ENCODE data around the gene MYO18A.

MYO18A gene

DNA sequence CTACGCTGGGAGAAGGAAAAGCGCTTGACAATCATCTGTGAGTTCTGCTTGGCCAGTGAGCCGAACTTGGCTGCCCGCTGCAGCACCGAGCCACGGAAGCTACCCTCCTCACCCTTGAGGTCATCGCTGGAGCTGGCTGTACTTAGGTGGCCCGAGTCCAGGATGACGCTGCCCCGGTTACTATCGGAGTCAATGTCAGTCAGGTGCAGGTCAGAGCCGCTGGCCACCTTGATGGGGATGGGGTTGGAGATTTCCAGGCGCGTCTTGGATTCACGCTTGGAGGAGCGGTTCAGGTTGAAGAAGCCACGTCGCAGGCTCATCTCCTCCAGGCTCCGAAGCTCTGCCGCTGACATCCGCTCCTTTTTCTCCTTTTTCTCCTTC, 13.7 kb downstream of the MYO18A start:
- no peak for DNase-seq

- DNase-seq: no peak
Measured at GRCh38 chr17:29165800-29166506, 14.2 kb downstream of the MYO18A start.

DNA sequence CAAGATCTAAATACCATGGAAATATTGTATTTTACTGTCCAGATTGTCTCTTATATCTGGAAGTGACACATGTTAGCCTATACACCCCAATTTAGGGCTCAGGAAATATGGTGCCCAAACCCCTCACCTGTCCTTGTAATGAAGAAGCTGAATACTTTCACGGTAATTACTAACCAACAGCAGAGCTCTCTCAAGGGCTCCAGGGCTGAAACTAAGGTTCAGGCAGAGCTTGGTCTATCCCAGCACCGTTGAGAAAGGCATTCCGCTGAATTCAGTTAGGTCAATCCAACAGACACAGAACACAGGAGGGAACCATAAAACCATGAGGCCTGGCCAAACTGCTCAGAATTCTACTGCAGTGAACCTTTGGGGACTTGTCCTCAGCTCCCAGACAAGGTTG, 14.9 kb downstream of the MYO18A start:
- no peak for DNase-seq

DNA sequence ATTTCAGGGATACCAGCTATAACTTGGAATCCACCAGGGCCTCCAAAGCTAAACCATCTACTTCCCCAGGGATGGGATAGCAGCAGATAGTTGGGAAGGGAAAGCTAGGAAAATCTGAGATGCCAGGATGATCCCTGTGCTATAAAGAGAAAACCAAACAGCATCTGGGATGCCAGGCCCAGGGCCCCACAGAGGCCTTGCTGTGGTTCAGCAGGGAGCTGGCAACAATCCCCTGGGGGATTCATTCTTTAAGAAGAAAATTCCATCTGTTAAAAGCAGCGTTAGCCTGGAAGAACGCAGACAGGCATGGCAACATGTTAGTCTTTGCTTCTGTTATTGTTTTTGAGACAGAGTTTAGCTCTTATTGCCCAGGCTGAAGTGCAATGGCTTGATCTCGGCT, 16.6 kb downstream of the MYO18A start:
- DNase-seq: no peak

- no peak for DNase-seq
Measured at GRCh38 chr17:29162909-29163341, 17.3 kb downstream of the MYO18A start.

DNA sequence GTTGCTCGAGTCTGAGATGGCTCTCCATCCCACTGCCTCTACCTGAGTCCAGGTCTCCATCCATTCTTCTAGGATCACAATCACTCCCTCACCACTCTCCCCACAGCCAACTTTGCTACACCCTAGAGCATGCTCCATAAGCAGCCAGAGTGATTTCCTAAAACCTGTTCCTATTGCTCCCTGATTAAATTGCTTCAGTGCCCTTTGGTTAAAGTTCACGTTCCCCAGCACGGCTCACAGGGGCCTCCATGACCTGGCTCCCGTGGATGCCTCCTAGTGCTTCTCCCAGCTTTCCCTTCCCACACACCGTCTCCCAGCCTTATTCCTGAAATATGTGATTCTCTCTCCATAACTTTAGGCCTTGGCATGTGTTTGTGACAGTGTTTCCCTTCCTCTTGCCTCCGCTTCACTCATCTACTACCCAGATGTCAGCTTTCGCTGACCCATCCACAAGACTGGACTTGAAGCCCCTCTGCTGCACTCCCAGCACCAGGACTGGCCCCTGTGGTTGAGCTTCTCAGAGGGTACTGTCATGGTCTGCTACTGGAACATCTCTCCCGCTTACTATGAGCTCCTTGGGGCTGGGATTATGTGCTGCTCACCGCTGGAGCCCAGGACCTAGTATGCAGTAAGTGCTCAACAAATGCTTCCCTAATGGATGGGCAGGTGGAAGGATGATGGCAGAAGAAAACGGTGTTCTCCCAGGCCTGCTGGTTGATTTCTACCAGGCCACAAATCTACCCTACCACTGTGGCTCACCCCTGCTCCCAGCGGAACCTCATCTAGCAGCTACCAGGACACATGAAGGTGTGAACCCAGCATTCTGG, 17.9 kb downstream of the MYO18A start:
- DNase-seq: no peak

DNA sequence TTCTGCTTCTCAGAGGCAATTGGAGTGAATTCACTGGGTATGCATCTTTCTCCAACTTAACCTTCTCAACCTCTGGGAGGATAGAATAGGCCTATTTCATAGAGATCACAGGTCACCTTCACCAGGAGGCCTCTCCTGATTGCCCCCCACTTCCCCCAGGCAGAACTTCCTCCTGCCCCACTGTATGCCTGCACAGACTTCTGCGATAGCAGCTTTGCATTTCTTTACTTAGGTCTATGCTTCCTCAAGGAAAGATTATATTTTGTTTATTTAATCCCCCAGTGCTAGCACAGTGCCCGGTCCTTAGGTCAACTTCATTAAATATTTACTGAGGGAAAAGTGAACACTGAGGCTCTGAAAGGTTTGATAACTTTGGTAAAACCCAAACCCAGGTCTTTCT, 19.9 kb downstream of the MYO18A start:
- DNase-seq: no peak

DNA sequence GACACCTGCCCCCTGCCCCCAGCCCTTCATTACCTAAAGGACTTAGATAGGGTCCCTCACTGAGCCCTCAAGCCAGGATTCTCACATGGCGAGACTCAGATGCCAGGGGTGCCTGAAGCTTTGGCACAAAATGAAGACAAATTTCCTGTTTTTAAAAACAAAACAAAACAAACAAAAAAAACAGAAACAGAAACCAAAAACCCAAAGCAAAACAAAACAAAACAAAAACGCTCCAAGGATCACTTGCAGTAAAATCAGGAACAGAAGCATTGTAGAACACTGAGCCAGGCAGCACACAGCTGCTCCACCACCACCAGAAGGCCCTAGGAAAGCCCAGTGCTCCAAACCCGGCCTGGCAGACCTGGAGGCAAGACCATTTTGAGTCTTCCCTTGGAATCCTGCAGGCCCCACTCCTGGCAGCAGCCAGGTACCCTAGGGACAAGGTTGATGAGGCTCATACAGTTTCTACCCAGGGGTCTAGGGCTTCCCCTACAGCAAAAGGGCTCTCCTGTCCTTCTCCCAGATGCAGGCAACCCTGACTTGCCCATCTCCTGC, 20.8 kb downstream of the MYO18A start:
- no peak for DNase-seq

GRCh38 chr17:29158488-29159275, 21.5 kb downstream of the MYO18A start:
- DNase-seq: no peak

GRCh38 chr17:29158096-29158487, 22.1 kb downstream of the MYO18A start:
- DNase-seq: no peak

GRCh38 chr17:29157310-29157709, 22.9 kb downstream of the MYO18A start:
- no peak for DNase-seq

DNA sequence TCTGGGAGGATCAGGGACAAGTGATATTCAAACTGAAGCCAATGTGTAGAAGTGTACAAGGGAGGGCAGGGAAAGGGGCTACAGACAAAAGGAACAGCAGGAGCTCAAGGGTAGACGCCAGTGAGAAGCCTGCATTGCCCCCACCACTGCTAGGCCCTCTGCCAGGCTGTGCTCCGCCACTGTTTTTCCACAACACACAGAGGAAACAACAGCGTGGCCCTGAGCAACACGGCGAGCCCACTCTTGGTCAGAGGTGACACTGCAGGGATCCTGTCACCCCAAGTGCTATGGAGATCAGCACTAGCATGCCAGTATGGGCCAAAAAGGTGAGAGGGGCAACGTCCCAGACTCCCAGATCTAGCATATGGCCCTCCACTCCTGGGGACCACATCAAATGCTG, 23.4 kb downstream of the MYO18A start:
- no peak for DNase-seq

- DNase-seq: no peak
Measured at GRCh38 chr17:29155966-29156338, 24.2 kb downstream of the MYO18A start.

DNA sequence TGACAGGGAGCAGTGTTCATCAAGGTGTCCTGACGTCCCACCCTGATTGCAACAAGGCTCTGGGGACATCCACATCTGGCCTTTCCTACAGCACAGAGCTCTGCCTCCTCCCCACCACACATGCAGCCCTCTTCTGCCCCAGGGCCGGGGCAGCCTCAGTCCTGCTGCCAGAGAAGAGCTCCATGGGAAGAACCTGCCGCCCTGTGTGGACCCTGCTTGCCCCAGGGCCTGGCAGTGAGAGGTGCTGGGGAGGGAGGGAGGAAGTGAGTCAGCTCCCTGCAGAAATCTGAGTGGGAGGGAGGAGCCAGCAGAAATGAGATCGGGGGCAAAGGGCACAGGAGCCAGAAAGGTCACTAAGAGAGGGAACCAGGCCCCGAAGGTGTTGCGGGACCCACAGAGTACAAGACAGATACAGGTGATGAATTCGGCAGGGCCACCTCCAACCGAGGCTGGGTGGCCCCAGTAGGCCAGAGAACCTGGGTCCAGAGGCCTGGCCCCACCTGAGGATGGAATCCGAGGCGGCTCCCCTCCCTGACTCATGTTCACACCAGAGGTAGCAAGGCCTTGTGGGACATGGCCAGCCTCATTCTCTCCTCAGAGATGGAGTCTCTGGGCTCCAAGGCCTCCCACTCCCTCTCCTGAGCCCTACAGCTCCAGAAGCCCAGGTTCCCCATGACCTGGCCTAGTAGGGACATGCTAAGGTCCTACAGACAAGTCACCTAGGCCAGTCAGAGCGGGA, 24.8 kb downstream of the MYO18A start:
- DNase-seq: no peak

DNA sequence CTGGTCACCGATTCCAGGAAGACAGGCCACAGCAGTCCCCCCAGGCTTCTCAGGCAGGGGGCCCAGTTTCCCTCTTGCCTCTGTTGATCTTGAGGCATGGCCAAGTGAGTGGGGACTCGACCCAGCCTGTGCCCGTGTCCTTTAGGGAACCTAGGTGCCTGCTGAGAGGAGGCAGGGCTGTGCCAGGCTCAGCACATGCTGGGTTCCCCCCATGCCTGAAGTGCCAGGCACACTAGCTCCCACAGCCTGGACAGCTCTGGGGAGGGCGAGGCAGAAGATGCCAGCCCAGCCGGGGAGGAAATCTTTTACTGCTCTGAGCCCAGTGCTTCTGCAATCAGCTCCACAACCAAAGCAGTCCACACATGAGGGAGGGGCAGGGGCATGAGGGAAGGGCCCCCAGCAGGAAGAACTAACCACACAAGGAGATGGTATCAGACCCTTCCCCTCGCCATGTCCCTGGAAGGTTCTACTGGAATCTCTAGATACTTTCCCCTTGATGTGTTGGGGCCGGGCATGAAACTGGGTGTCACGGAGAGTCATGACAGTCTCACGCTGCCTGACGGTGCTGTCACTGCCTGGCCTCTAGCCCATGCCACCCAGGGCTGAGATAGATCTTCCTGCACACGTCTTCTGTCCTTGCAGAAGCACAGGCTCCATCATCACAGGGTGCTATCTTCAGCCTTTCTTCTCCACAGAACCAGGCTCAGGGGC, 25.5 kb downstream of the MYO18A start:
- DNase-seq: no peak

DNA sequence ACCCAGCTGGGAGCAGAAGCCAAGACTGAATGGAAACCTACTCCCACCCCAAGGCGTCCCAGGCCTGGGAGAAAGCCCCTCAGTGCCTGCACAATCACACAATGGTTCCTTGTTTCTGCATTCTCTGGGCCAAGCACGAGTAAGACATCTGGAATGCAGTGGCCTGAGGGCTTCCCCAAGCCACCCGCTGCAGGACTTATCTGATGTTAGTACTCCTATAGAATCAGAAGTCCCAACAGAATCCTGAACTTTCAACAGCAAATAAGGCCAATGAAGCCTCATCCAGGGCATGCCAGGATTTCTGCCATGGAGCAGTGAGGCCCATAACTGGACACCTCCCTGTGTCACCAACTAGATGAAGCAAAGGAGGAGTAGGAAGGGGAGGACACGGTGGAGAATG, 28.6 kb downstream of the MYO18A start:
- DNase-seq: no peak

DNA sequence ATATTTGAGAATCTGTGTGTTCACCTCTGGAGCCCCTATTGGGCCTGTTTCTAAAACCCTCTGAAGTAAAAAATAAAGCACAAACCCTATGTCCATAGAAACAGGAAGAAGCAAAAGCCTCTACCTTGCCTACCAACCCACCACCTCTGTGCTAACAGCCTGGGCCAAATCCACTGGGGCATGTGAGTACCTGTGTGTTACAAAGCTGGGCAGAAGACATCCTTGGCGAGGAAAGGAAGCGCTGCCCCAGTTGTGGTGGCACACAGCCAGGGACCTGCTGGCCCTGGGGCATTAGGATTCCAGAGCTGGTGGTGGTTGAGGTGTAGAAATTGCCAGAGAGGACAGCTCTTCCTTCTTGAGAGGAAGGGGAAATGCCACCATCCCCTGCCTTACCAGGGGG, 30.0 kb downstream of the MYO18A start:
- DNase-seq: no peak

DNA sequence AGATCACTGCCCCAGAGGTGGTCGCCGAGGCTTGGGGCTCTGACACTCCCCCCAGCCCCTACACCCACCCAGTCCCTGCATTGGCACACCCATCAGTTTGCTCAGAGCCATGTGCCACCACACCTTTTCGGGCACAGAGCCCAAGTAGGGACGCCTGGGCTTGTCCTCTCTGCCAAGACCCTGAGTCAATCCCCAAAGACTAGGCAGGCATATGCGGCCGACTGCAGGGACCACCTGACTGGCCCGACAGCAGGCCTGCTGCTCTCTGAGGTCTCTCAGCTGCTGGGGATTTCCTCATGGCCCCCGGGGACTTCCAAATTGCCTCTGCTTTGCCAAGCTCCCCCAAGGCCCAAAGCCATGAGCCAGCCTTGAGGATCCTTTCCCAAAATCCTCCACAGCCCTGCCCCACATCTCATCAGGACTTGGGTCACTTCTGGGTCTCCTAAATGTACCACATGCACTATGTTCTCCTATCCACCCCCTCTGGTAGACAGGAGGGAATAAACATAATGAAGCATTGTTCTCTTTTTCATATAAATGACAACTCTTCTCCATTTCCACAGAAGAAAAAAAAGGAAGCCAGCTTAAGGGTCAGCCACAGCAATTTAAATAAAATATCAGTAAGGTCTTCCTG, 30.6 kb downstream of the MYO18A start:
- DNase-seq: no peak

DNA sequence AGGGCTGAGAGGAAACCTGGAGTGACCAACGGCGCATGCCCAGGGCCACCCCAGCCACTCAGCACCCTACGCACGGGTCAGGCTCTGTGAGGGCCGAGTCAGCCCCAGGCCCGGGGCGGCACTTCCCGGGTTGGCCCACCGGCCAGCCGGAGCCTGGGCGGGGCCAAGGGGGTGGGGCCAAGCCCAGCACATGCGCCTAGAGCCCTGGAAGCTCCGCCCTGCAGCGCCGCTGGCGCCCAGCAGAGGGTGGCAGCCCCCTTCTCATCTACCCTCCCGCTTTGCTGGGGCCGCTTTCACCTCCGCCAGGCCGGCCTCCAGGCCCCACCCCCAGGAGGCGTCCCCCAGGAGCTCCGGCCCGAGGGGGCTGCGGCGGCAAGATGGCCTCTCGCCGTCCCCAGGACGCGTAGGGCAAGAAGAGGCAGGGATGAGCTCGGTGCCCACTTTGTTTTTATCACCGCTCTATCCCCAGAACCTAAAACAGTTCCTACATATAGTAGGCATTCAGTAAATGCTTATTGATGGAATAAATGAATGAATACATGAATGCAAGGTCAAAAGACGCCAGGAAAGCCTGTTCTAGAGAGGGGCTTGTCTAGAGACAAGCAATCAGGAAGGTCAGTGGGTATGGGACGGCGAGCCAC, 31.3 kb downstream of the MYO18A start:
- peak; percentile 43 for DNase-seq

- DNase-seq: no peak
Measured at GRCh38 chr17:29148257-29148789, 31.9 kb downstream of the MYO18A start.

DNA sequence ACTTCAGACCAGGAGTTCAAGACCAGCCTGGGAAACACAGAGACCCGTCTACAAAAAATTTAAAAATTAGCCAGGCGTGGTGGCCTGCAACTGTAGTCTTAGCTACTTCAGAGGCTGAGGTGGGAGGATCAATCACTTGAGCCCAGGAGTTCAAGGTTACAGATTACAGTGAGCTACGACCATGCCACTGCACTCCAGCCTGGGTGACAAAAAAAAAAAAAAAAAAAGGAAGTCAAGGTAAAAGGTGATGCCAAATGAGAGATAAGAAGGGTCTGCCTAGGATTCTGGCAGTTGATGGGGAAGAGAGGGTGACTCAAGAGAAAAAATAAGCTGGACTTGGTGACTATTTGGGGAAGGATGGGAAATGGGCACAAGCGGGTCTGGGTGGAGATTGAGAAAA, 32.5 kb downstream of the MYO18A start:
- no peak for DNase-seq
